ENCODE measurements around the gene STAC. TPM values are rescaled to one million over a fixed set of nuclear protein-coding genes. Genes with fewer than 3 reads are reported as not detected.
"Not testable (repeated sequence)": the region's sequence is repeated elsewhere in the genome, so short reads cannot be mapped to it uniquely, and the experiment has no call there.

Gene STAC
- total and polyA plus RNA-seq, 2 donors (not counting 3 experiments of a cell fraction or from before 2014, with no cell fraction given) = 0.03 to 0.88 TPM

GRCh38 chr3:36461597-36461996, 81.3 kb downstream of the STAC start:
- no peaks in the 10 kb centered on the region for H4K20me1 ChIP-seq (replicated peaks; ENCODE audit: control insufficient read depth, extremely low read depth, insufficient read depth, low read length)
- no TSS peak for BruUV-seq (replicated peaks)
- H3K36me3 ChIP-seq (ENCODE audit: control insufficient read depth in 2 of 2, extremely low read depth in 1 of 2, insufficient read depth in 2 of 2, low read length in 2 of 2) = no peaks in the 10 kb centered on the region
- no peaks in the 10 kb centered on the region for H3K4me1 ChIP-seq (ENCODE audit: control insufficient read depth, extremely low read depth, insufficient read depth, low read length)
- dilution Hi-C loops (cut with MboI; ENCODE audit: extremely low pct_ligation_motif_present, low sequenced_read_pairs) = no loop called here
- no peaks in the 10 kb centered on the region for H3K9me3 ChIP-seq (replicated peaks; ENCODE audit: control insufficient read depth, insufficient read depth, low read length)
- H3K4me3 ChIP-seq (replicated peaks in 1 of 3; ENCODE audit: insufficient read depth in 1 of 3, low read depth in 1 of 3, low read length in 3 of 3) = no peak overlapping the region
- FAIRE-seq = no peak
- ChIA-PET POLR2A (no interaction called here), CTCF (no interaction called here)
- no peak for TF ChIP-seq MYC (IDR thresholded peaks at IDR 0.05; ENCODE audit: low read depth, low read length)
- no peak for TF ChIP-seq POLR2A (IDR thresholded peaks at IDR 0.05; ENCODE audit: low read depth, low read length)
- TF ChIP-seq GATA2 (IDR thresholded peaks at IDR 0.05; ENCODE audit: insufficient read depth, insufficient read length, low read depth, low read length) = no peak
- TF ChIP-seq FOS (IDR thresholded peaks at IDR 0.05; ENCODE audit: borderline replicate concordance, insufficient read depth, low read length) = no peak
- TF ChIP-seq EZH2 (IDR thresholded peaks at IDR 0.05; ENCODE audit: borderline replicate concordance, low read depth, low read length, severe bottlenecking) = no peak
- no peak for TF ChIP-seq JUN (IDR thresholded peaks at IDR 0.05; ENCODE audit: borderline replicate concordance, insufficient read depth, insufficient read length, low read depth)
- no peak for TF ChIP-seq POLR2AphosphoS5 (IDR thresholded peaks at IDR 0.05; ENCODE audit: insufficient read depth, low read depth, low read length)
- TF ChIP-seq, protein P1, sequence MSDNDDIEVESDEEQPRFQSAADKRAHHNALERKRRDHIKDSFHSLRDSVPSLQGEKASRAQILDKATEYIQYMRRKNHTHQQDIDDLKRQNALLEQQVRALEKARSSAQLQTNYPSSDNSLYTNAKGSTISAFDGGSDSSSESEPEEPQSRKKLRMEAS (IDR thresholded peaks at IDR 0.05; ENCODE audit: insufficient read depth, insufficient read length) = no peak
- TF ChIP-seq, protein P2, sequence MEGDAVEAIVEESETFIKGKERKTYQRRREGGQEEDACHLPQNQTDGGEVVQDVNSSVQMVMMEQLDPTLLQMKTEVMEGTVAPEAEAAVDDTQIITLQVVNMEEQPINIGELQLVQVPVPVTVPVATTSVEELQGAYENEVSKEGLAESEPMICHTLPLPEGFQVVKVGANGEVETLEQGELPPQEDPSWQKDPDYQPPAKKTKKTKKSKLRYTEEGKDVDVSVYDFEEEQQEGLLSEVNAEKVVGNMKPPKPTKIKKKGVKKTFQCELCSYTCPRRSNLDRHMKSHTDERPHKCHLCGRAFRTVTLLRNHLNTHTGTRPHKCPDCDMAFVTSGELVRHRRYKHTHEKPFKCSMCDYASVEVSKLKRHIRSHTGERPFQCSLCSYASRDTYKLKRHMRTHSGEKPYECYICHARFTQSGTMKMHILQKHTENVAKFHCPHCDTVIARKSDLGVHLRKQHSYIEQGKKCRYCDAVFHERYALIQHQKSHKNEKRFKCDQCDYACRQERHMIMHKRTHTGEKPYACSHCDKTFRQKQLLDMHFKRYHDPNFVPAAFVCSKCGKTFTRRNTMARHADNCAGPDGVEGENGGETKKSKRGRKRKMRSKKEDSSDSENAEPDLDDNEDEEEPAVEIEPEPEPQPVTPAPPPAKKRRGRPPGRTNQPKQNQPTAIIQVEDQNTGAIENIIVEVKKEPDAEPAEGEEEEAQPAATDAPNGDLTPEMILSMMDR (IDR thresholded peaks at IDR 0.05; ENCODE audit: extremely low read depth in 1 of 2, insufficient read depth in 1 of 2, low read depth in 1 of 2, low read length in 2 of 2) = no peak
- no peak overlapping the region for H3K9ac ChIP-seq (replicated peaks; ENCODE audit: extremely low read depth, insufficient read depth, low read length)
- H3K27ac ChIP-seq (ENCODE audit: insufficient read depth, low read depth, low read length) = no peak overlapping the region
- DNase-seq (ENCODE audit: low read depth, low spot score) = no peak
- no peak overlapping the region for H3K4me2 ChIP-seq (ENCODE audit: insufficient read depth, low read length)
- H3K9me1 ChIP-seq (replicated peaks; ENCODE audit: control insufficient read depth, extremely low read depth, insufficient read depth, low read length) = no peaks in the 10 kb centered on the region
- intact Hi-C loops (cut with micrococcal nuclease) = no loop called here
- H2AFZ ChIP-seq (ENCODE audit: low read depth, low read length) = no peak overlapping the region
- no peaks in the 10 kb centered on the region for H3K79me2 ChIP-seq (ENCODE audit: control insufficient read depth, insufficient read depth, low read length)
- no peaks in the 10 kb centered on the region for H3K27me3 ChIP-seq (ENCODE audit: control insufficient read depth in 2 of 2, insufficient read depth in 2 of 2, low read length in 2 of 2)

DNA sequence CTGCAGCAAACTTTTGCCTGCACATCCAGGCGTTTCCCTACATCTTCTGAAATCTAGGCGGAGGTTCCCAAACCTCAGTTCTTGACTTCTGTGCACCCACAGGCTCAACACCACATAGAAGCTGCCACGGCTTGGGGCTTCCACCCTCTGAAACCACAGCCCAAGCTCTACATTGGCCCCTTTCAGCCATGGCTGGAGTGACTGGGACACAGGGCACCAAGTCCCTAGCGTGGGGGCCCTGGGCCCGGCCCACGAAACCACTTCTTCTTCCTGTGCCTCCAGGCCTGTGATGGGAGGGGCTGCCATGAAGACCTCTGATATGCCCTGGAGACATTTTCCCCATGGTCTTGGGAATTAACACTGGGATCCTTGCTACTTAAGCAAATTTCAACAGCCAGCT, 91.7 kb downstream of the STAC start:
- H3K9ac ChIP-seq (replicated peaks; ENCODE audit: extremely low read depth, insufficient read depth, low read length) = not testable (repeated sequence)

More for the DNA sequence above, 91.7 kb downstream of the STAC start:
- FAIRE-seq; intact Hi-C loops (cut with micrococcal nuclease); H3K27ac ChIP-seq (ENCODE audit: insufficient read depth, low read depth, low read length); H3K36me3 ChIP-seq (ENCODE audit: control insufficient read depth in 2 of 2, extremely low read depth in 1 of 2, insufficient read depth in 2 of 2, low read length in 2 of 2); H3K79me2 ChIP-seq (ENCODE audit: control insufficient read depth, insufficient read depth, low read length); dilution Hi-C loops (cut with MboI; ENCODE audit: extremely low pct_ligation_motif_present, low sequenced_read_pairs); H2AFZ ChIP-seq (ENCODE audit: low read depth, low read length); H3K4me2 ChIP-seq (ENCODE audit: insufficient read depth, low read length); H3K4me1 ChIP-seq (ENCODE audit: control insufficient read depth, extremely low read depth, insufficient read depth, low read length); BruUV-seq (replicated peaks); DNase-seq (ENCODE audit: low read depth, low spot score); H4K20me1 ChIP-seq (replicated peaks; ENCODE audit: control insufficient read depth, extremely low read depth, insufficient read depth, low read length); POLR2A ChIA-PET; H3K9me1 ChIP-seq (replicated peaks; ENCODE audit: control insufficient read depth, extremely low read depth, insufficient read depth, low read length); H3K27me3 ChIP-seq (ENCODE audit: control insufficient read depth in 2 of 2, insufficient read depth in 2 of 2, low read length in 2 of 2); H3K9me3 ChIP-seq (replicated peaks; ENCODE audit: control insufficient read depth, insufficient read depth, low read length); CTCF ChIA-PET; H3K4me3 ChIP-seq (replicated peaks in 1 of 3; ENCODE audit: insufficient read depth in 1 of 3, low read depth in 1 of 3, low read length in 3 of 3): not testable (repeated sequence)

Data from endothelial cell of umbilical vein (primary cell).